H7 (cell line): Measurements from ENCODE around the gene PTPRC. TPM values are rescaled to one million over a fixed set of nuclear protein-coding genes. Genes with fewer than 3 reads are reported as not detected.

Experiments
- DNase-seq: peaks from one replicate; pipeline ENCODE4 v3.0.0; 2012
- H3K27me3 ChIP-seq: 2 replicates; pipeline ENCODE4 v1.6.0; 2011; ENCODE audit warnings: mild to moderate bottlenecking, low read length; ENCODE audit not compliant: control insufficient read depth, insufficient read depth
- H3K36me3 ChIP-seq: replicated peaks from 2 replicates; pipeline ENCODE4 v1.5.1; 2011; ENCODE audit warnings: low read length; ENCODE audit not compliant: control insufficient read depth, insufficient read depth
- H3K4me3 ChIP-seq: 2 replicates; pipeline ENCODE4 v1.5.1; 2011; ENCODE audit warnings: low read depth, mild to moderate bottlenecking, control low read depth, low read length, moderate library complexity; ENCODE audit not compliant: insufficient read depth
- total RNA-seq: library from RNA; depleted of rRNA; stranded (reverse); fragments of >200 nt; shearing (Covaris generic); gene quantifications from 2 replicates; pipeline ENCODE4 v1.2.3, GENCODE V29; 2014

Gene PTPRC
- total RNA-seq, 1 experiment from 2014 or later, result not detected

DNA sequence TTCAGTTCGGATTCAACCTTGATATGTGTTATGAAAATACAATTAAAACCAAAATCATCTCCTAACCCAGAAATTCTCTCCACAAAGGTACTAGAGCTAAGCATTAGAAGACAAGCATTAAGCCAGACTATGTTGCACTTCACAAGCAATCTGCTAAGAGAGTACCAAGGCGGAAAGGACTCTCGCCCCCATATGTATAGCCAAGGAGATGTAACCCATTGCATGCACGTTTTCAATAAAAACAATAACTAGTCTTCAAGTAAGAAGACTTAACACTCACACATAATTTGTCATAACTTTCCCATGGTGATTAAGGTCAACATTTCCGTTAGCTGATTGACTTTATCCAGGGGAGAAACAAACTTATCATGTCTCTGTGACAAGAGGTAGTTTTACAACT is 27.6 kb upstream of the PTPRC start:
- H3K4me3 ChIP-seq, result no peak overlapping the region
- no peak for DNase-seq
- H3K36me3 ChIP-seq, result no peaks in the 10 kb centered on the region
- no peaks in the 10 kb centered on the region for H3K27me3 ChIP-seq

- DNase-seq, result no peak
- Histone ChIP-seq H3K4me3 (no peak overlapping the region), H3K36me3 (no peaks in the 10 kb centered on the region), H3K27me3 (no peaks in the 10 kb centered on the region)
Measured at GRCh38 chr1:198612471-198613260, 26.2 kb upstream of the PTPRC start.

- Histone ChIP-seq H3K4me3 (no peak overlapping the region), H3K36me3 (no peaks in the 10 kb centered on the region), H3K27me3 (no peaks in the 10 kb centered on the region)
- no peak for DNase-seq
Measured at GRCh38 chr1:198617406-198617805, 21.4 kb upstream of the PTPRC start.

GRCh38 chr1:198619375-198620140 is 19.3 kb upstream of the PTPRC start:
- H3K4me3 ChIP-seq, result no peak overlapping the region
- no peaks in the 10 kb centered on the region for H3K27me3 ChIP-seq
- H3K36me3 ChIP-seq, result no peaks in the 10 kb centered on the region
- no peak for DNase-seq

DNA sequence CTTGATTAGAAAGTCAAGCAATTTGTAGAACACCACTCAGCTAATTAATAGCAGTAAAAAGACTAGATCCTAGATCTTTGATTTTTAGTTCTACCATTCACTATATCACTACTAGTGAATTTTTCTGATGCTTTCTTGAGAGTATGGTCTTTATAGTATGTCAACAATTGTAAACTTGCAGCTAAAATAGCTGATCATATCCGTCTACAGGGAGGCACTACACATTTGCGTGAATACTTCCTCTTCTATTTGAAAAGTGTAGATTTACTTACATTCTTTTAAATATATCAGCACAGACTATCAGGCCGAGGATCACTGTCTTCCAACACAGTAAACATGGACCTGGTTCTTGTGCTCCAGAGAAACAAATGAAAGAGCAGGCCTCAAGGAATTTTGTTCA is 18.6 kb upstream of the PTPRC start:
- H3K27me3 ChIP-seq, result no peaks in the 10 kb centered on the region
- no peak for DNase-seq
- no peaks in the 10 kb centered on the region for H3K36me3 ChIP-seq
- H3K4me3 ChIP-seq, result no peak overlapping the region

GRCh38 chr1:198620951-198621824 is 17.7 kb upstream of the PTPRC start:
- no peak for DNase-seq
- Histone ChIP-seq H3K27me3 (no peaks in the 10 kb centered on the region), H3K36me3 (no peaks in the 10 kb centered on the region), H3K4me3 (no peak overlapping the region)

DNA sequence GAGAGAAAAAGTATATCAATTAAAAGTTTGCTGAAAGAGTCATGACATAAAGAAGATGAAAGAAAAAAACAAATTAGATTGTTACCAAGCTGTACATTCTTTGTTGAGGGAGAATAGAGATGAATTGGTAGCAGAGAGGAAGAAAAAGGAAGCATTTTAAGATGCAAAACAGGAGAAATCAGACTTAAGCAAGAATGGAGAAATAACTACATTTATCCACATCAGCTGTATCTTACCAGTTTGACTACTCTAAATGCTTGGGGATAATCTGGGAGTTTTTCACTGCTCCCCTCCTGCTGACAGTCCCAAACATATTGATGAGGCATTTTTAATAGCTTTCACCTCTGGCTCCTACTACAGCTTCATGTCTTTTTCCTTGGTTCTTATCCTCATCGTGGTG is 16.8 kb upstream of the PTPRC start:
- H3K27me3 ChIP-seq, result no peaks in the 10 kb centered on the region

DNA sequence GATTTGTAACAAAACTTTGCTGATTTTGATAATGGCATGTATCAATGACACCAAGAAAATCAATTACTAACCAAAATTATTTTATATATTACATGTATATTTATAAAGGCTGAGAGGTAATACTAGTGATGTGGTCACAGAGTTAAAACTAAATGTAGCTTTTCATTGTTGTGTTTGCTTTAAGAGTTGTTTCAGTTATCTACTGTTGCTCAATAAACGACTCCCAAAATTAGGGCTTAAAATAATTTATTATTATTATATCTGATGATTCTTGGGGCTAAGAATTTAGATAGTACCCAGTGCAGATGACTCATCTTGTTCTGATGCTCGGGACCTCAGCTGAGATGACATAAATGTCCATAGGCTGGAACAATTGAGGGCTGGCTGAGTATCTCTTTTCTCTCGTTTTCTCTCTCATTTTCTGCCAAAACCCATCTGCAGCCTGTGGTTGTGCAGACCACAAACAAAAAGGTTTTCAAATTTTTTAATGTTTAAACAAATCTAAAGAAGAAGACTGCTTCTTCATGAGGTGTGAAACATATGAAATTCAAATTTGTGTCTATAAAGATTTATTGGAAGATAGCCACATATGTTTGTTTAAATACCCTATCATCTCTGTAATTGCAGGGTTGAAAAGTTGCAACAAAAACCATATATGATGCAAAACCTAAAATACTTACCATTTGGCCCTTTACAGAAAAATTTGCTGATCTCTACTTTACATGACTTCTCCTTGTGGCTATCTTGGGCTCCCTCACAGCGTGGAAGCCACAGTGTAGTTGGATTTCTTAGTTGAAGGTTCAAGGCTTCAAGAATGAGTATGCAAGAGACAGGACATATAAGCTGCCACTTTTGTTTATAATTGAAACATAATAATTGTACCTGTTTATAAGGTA is 14.8 kb upstream of the PTPRC start:
- no peak for DNase-seq
- Histone ChIP-seq H3K4me3 (no peak overlapping the region), H3K36me3 (no peaks in the 10 kb centered on the region), H3K27me3 (no peaks in the 10 kb centered on the region)

More for the DNA sequence above, 16.8 kb upstream of the PTPRC start:
- Histone ChIP-seq H3K36me3 (no peaks in the 10 kb centered on the region), H3K4me3 (no peak overlapping the region)
- no peak for DNase-seq

DNA sequence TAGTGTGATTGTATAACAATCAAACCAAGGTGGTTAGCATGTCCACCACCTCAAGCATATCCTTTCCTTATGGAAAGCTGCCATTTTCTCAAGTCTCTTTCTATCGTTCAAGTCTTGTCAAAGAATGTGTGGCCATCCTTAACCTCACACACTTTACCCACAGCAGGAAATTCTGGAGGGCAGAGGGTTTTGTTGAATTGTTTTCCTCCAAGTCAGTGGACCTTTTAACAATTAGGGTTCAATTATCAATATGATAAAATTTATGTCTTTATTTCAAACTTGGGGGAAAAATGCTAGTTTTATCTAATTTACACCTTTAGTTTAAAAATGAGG is 14.2 kb upstream of the PTPRC start:
- H3K36me3 ChIP-seq, result no peaks in the 10 kb centered on the region
- H3K27me3 ChIP-seq, result no peaks in the 10 kb centered on the region
- no peak for DNase-seq
- no peak overlapping the region for H3K4me3 ChIP-seq

DNA sequence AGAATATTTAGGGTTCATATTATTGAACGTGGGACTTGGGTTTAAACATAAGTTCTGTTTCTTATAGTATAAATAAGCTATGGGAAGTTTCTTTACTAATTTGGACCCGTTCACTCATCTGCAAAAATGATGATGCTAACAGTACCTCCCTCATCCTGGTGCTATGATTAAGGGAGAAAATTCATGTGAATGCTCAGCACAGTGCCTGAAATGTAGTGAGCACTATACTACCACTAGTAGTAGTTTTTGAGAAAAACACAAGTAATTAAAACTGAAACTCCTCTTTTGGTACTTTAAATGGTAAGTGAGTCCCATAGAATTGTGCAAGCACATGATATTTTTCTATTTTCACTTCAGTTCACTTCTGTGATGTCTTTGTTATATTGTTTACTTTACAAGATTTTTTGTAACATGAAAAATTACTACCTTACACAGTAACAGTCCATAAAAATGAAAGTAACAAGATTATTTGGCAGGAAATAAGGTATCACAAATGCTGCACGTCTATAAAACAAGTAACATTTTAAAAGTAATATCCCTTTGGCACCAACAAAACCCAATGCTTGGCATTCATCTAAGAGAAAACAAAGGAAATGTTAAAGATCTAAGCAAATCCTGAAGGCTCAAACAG is 11.3 kb upstream of the PTPRC start:
- H3K36me3 ChIP-seq, result no peaks in the 10 kb centered on the region
- no peaks in the 10 kb centered on the region for H3K27me3 ChIP-seq
- no peak for DNase-seq
- H3K4me3 ChIP-seq, result no peak overlapping the region

- no peaks in the 10 kb centered on the region for H3K27me3 ChIP-seq
- no peaks in the 10 kb centered on the region for H3K36me3 ChIP-seq
- DNase-seq, result no peak
- H3K4me3 ChIP-seq, result no peak overlapping the region
Measured at GRCh38 chr1:198628067-198628455, 10.8 kb upstream of the PTPRC start.

DNA sequence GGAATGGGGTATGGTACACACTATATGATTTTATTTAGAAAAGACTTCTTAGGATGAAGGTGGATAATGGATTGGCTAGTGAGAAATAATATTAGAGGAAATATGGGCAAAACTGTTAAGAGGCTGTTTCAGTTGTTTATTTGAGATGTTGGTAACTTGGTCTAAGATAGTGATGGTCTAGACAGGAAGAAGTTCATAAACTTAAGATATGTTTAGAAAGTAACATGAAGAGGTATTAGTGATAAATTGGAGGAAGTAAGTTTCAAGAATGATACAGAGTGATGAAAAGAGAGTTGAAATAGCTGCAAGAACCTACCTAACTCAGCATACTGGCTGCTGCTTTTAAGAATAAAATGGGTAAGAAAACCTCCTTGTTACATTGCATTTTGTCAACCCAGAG is 9.2 kb upstream of the PTPRC start:
- no peak for DNase-seq
- no peaks in the 10 kb centered on the region for H3K36me3 ChIP-seq
- no peak overlapping the region for H3K4me3 ChIP-seq
- H3K27me3 ChIP-seq, result no peaks in the 10 kb centered on the region

DNA sequence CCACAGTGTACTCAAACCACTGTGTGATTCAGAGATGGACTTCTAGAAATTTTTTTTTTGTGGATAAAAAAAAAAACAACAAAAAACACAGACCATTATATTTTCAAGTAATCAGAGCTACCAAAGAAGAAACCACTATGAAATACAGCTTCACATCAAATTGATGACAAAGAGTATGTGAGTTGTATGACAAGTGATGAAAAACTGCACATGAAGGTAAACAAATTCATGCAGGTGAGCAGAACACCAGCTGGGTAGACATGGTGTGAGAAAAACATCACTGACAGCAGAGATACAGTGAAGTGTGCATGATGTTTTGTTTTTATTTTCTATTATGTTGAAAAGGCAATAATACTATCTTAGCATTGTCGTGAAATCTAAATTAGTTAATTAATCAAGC is 8.0 kb upstream of the PTPRC start:
- no peaks in the 10 kb centered on the region for H3K36me3 ChIP-seq
- DNase-seq, result no peak
- H3K4me3 ChIP-seq, result no peak overlapping the region
- no peaks in the 10 kb centered on the region for H3K27me3 ChIP-seq

DNA sequence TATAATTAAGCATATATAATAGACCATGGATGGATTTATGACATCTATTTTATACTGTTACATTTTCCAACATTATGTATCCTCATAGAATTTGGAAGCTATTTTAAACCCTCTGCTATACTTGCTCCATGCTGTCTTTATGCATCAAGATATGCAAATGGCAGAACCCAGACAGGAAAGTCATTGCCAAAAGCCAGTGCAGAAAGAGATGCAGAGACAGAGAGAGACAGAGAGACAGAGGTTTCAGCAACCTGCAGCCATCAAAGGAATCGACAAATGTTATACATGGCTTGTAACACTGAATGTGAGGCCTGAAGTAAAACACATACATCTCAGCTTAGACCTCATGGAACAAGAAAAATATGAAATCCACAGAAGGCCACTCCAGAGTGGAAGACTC is 7.5 kb upstream of the PTPRC start:
- Histone ChIP-seq H3K27me3 (no peaks in the 10 kb centered on the region), H3K4me3 (no peak overlapping the region), H3K36me3 (no peaks in the 10 kb centered on the region)
- DNase-seq, result no peak
